ENCODE data around the gene C10orf67. TPM values are rescaled to one million over a fixed set of nuclear protein-coding genes. Genes with fewer than 3 reads are reported as not detected.
"Not testable (repeated sequence)": the region's sequence is repeated elsewhere in the genome, so short reads cannot be mapped to it uniquely, and the experiment has no call there.

C10orf67 gene
- total RNA-seq, 1 experiment from 2014 or later = not detected

- DNase-seq (ENCODE audit: low read depth, low spot score) (no peak), ATAC-seq (no peak)
- H3K27me3 ChIP-seq (ENCODE audit: insufficient read depth, low read length) = no peaks in the 10 kb centered on the region
- ChIA-PET POLR2A (no interaction called here), CTCF (no interaction called here), RAD21 (ENCODE audit: low non-redundant PET in 1 of 2, low total read pairs in 2 of 2, uncharacterized antibody in 2 of 2, unreplicated experiment in 2 of 2) (no interaction called here)
- no peaks in the 10 kb centered on the region for H3K9me3 ChIP-seq (ENCODE audit: control insufficient read depth in 1 of 2, insufficient read depth in 1 of 2, low read depth in 1 of 2, low read length in 2 of 2)
- TF ChIP-seq TCF7L2 (IDR thresholded peaks at IDR 0.05; ENCODE audit: borderline replicate concordance, extremely low read depth, insufficient read depth, insufficient read length) (no peak), SIN3A (IDR thresholded peaks at IDR 0.05; ENCODE audit: low read depth) (no peak), ATF3 (IDR thresholded peaks at IDR 0.05) (no peak), FOSL1 (IDR thresholded peaks at IDR 0.05; ENCODE audit: low read depth) (no peak), MAX (IDR thresholded peaks at IDR 0.05) (no peak), EGR1 (IDR thresholded peaks at IDR 0.05; ENCODE audit: low read depth) (no peak)
- no peak overlapping the region for H3K9ac ChIP-seq (ENCODE audit: low read length)
- H2AFZ ChIP-seq (ENCODE audit: low read depth, low read length, poor library complexity, severe bottlenecking) = no peak overlapping the region
- no TSS peak for BruUV-seq (replicated peaks)
- H3K27ac ChIP-seq (ENCODE audit: low read depth, low read length) = no peak overlapping the region
- no peak overlapping the region for H3K4me2 ChIP-seq (ENCODE audit: low read length)
- intact Hi-C loops (cut with micrococcal nuclease) = no loop called here
- no peak overlapping the region for H3K4me3 ChIP-seq (replicated peaks in 1 of 2; ENCODE audit: low read depth in 1 of 2, low read length in 2 of 2)
- H4K20me1 ChIP-seq (ENCODE audit: insufficient read depth) = no peaks in the 10 kb centered on the region
- H3K79me2 ChIP-seq (ENCODE audit: insufficient read depth, low read length) = no peaks in the 10 kb centered on the region
- no peaks in the 10 kb centered on the region for H3K4me1 ChIP-seq (ENCODE audit: control insufficient read depth in 1 of 2, insufficient read depth in 2 of 2, low read length in 2 of 2)
- no peaks in the 10 kb centered on the region for H3K9me2 ChIP-seq (ENCODE audit: insufficient read depth)
- H3K36me3 ChIP-seq (ENCODE audit: control insufficient read depth in 1 of 2, insufficient read depth in 2 of 2, low read length in 2 of 2) = no peaks in the 10 kb centered on the region
These were observed 24.4 kb upstream of the C10orf67 start for GRCh38 chr10:23368816-23369640.

- Histone ChIP-seq H3K27ac (ENCODE audit: low read depth, low read length) (no peak overlapping the region), H3K79me2 (ENCODE audit: insufficient read depth, low read length) (no peaks in the 10 kb centered on the region), H3K9me3 (ENCODE audit: control insufficient read depth in 1 of 2, insufficient read depth in 1 of 2, low read depth in 1 of 2, low read length in 2 of 2) (no peaks in the 10 kb centered on the region), H2AFZ (ENCODE audit: low read depth, low read length, poor library complexity, severe bottlenecking) (no peak overlapping the region), H3K4me2 (ENCODE audit: low read length) (no peak overlapping the region), H3K27me3 (ENCODE audit: insufficient read depth, low read length) (no peaks in the 10 kb centered on the region), H3K9ac (ENCODE audit: low read length) (no peak overlapping the region), H3K9me2 (ENCODE audit: insufficient read depth) (no peaks in the 10 kb centered on the region), H3K36me3 (ENCODE audit: control insufficient read depth in 1 of 2, insufficient read depth in 2 of 2, low read length in 2 of 2) (no peaks in the 10 kb centered on the region), H4K20me1 (ENCODE audit: insufficient read depth) (no peaks in the 10 kb centered on the region), H3K4me1 (ENCODE audit: control insufficient read depth in 1 of 2, insufficient read depth in 2 of 2, low read length in 2 of 2) (no peaks in the 10 kb centered on the region), H3K4me3 (replicated peaks in 1 of 2; ENCODE audit: low read depth in 1 of 2, low read length in 2 of 2) (no peak overlapping the region)
- no peak for TF ChIP-seq YY1 (IDR thresholded peaks at IDR 0.05; ENCODE audit: extremely low read depth, insufficient replicate concordance, low read depth, low read length)
- TF ChIP-seq EGR1 (IDR thresholded peaks at IDR 0.05; ENCODE audit: low read depth) = no peak
- TF ChIP-seq ATF3 (IDR thresholded peaks at IDR 0.05) = no peak
- no peak for TF ChIP-seq SP1 (IDR thresholded peaks at IDR 0.05; ENCODE audit: low read depth)
- TF ChIP-seq ZNF274 (IDR thresholded peaks at IDR 0.05; ENCODE audit: low read depth, low read length) = no peak
- TF ChIP-seq MAX (IDR thresholded peaks at IDR 0.05) = no peak
- TF ChIP-seq CBX3 (IDR thresholded peaks at IDR 0.05; ENCODE audit: low read depth) = no peak
- TF ChIP-seq POLR2A (IDR thresholded peaks at IDR 0.05; ENCODE audit: borderline replicate concordance, extremely low read depth, insufficient read depth, insufficient read length) = no peak
- ChIA-PET CTCF (interaction anchor here (1.2 kb wide), 1 partner anchor 148 kb away, joined by 3 read pairs; no protein-coding TSS in a partner anchor), POLR2A (no interaction called here), RAD21 (ENCODE audit: low non-redundant PET in 1 of 2, low total read pairs in 2 of 2, uncharacterized antibody in 2 of 2, unreplicated experiment in 2 of 2) (no interaction called here)
- intact Hi-C loops (cut with micrococcal nuclease) = no loop called here
- DNase-seq (ENCODE audit: low read depth, low spot score) = no peak
- no TSS peak for BruUV-seq (replicated peaks)
- no peak for ATAC-seq
These were observed 23.4 kb upstream of the C10orf67 start for GRCh38 chr10:23367896-23368595.

DNA sequence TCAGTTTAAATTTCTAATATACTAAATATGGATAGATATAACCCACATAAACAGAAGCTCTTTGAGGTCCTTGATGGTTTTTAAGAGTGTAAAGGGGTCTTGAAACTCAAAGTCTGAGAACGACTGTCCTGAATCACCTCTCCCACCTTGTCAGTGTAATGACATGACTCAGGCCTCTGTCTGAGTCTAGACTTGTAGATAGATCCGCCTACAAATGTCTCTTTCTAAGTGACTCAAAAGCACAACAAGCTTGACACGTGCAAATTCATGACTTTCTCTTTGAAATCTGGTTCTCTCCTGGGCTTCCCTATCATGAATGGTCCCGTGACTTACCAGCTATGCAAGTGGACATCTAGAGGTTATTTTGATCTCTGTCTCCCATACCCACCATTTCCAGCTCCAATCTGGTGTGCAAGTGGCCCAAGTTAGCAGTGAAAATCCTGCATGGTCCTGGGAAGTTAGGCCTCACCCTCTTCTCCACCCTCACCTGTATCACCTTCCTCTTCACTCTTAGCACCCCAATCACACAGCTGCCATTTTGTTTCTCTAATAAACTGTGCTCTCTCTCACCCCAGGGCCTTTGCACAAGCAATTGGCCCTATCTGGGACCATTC is 20.9 kb upstream of the C10orf67 start:
- ATAC-seq; H3K4me3 ChIP-seq (replicated peaks in 1 of 2; ENCODE audit: low read depth in 1 of 2, low read length in 2 of 2); H3K36me3 ChIP-seq (ENCODE audit: control insufficient read depth in 1 of 2, insufficient read depth in 2 of 2, low read length in 2 of 2); POLR2A ChIA-PET; CTCF ChIA-PET; H2AFZ ChIP-seq (ENCODE audit: low read depth, low read length, poor library complexity, severe bottlenecking); intact Hi-C loops (cut with micrococcal nuclease); H3K9ac ChIP-seq (ENCODE audit: low read length); H3K4me1 ChIP-seq (ENCODE audit: control insufficient read depth in 1 of 2, insufficient read depth in 2 of 2, low read length in 2 of 2); H3K27me3 ChIP-seq (ENCODE audit: insufficient read depth, low read length); H3K79me2 ChIP-seq (ENCODE audit: insufficient read depth, low read length); H4K20me1 ChIP-seq (ENCODE audit: insufficient read depth); H3K4me2 ChIP-seq (ENCODE audit: low read length); BruUV-seq (replicated peaks); DNase-seq (ENCODE audit: low read depth, low spot score); H3K9me2 ChIP-seq (ENCODE audit: insufficient read depth); H3K27ac ChIP-seq (ENCODE audit: low read depth, low read length); H3K9me3 ChIP-seq (ENCODE audit: control insufficient read depth in 1 of 2, insufficient read depth in 1 of 2, low read depth in 1 of 2, low read length in 2 of 2); RAD21 ChIA-PET (ENCODE audit: low non-redundant PET in 1 of 2, low total read pairs in 2 of 2, uncharacterized antibody in 2 of 2, unreplicated experiment in 2 of 2): not testable (repeated sequence)

All from HCT116 (cell line).